Heart left ventricle (tissue), 16 donors: ENCODE data around the gene SNW1. TPM values are rescaled to one million over a fixed set of nuclear protein-coding genes. Genes with fewer than 3 reads are reported as not detected.
A peak's percentile ranks its signal among the peaks of the same experiment; 100 is the strongest.
"Not testable (repeated sequence)": the region's sequence is repeated elsewhere in the genome, so short reads cannot be mapped to it uniquely, and the experiment has no call there.

ENCODE experiments used
- ATAC-seq, 4 donors: fragments of 200-7000 bp; cut with Tn5 transposase; one replicate each; pipeline ENCODE4 v1.9.1; 2020 to 2022; ENCODE audit warnings: moderate library complexity in 4 of 4, mild to moderate bottlenecking in 3 of 4, moderate number of reproducible peaks in 1 of 4
- DNase-seq, 5 donors: peaks; one replicate each; pipeline ENCODE4 v3.0.0-alpha.2; 2020
- H3K27ac ChIP-seq, 12 donors: fragments of 200-600 bp; sonication (generic) in 4 of 12; one replicate each; pipeline versions ENCODE4 v1.5.0 to v1.8.0; 2016 to 2022; ENCODE audit warnings: mild to moderate bottlenecking in 2 of 12
- H3K27me3 ChIP-seq, 9 donors: fragments of 200-600 bp; sonication (generic) in 2 of 9; one replicate each; pipeline versions ENCODE4 v1.5.1 to v1.8.0; 2016 to 2022; ENCODE audit warnings: mild to moderate bottlenecking in 3 of 9
- H3K36me3 ChIP-seq, 9 donors: fragments of 200-600 bp; sonication (generic) in 2 of 9; one replicate each; pipeline versions ENCODE4 v1.5.0 to v1.8.0; 2018 to 2022; ENCODE audit warnings: mild to moderate bottlenecking in 2 of 9
- H3K4me1 ChIP-seq, 12 donors: fragments of 200-600 bp; sonication (generic) in 4 of 12; one replicate each; pipeline versions ENCODE4 v1.5.0 to v1.8.0; 2016 to 2022; ENCODE audit warnings: mild to moderate bottlenecking in 3 of 12
- H3K4me3 ChIP-seq, 12 donors: fragments of 200-600 bp; sonication (generic) in 4 of 12; one replicate each; pipeline versions ENCODE4 v1.5.0 to v1.8.0; 2017 to 2022; ENCODE audit warnings: mild to moderate bottlenecking in 9 of 12, moderate library complexity in 4 of 12
- H3K9me3 ChIP-seq, 12 donors: fragments of 200-600 bp; sonication (generic) in 4 of 12; one replicate each; pipeline versions ENCODE4 v1.5.0 to v1.8.0; 2016 to 2022; ENCODE audit warnings: mild to moderate bottlenecking in 1 of 12
- CTCF ChIP-seq, 12 donors: fragments of 200-600 bp; sonication (generic) in 4 of 12; IDR thresholded peaks; one replicate each; pipeline versions ENCODE4 v1.5.0 to v1.8.0; 2018 to 2022; ENCODE audit warnings: antibody characterized with exemption in 12 of 12, mild to moderate bottlenecking in 5 of 12
- POLR2A ChIP-seq, 2 donors: fragments of 450-650 bp; IDR thresholded peaks; one replicate each; pipeline ENCODE4 v1.6.1; 2017; ENCODE audit warnings: antibody characterized with exemption in 2 of 2, mild to moderate bottlenecking in 2 of 2, moderate library complexity in 2 of 2
- WGBS, 4 donors: extraction: QIAGEN DNeasy Blood & Tissue Kit in 2 of 4; methylation state at CpG; one replicate each; pipeline versions ENCODE4 v1.1.5 to v1.1.7; 2013 to 2018; 5-methylcytosine and 5-hydroxymethylcytosine counted together
- intact Hi-C, 10 donors: fragments of 100-400 bp; cut with DNase I; formaldehyde crosslinking; loops; one replicate each; pipeline versions ENCODE4 v1.11.1 to v1.14.2; 2022
- polyA plus RNA-seq, 2 donors: library from polyadenylated mRNA; stranded (reverse); fragments of 200-250 nt; gene quantifications; one replicate each; pipeline ENCODE4 v1.2.3, GENCODE V29; 2013
- total RNA-seq, 9 donors: library from RNA; depleted of rRNA in 2 of 9; stranded (reverse); fragments of >200 nt in 2 of 9; fragmentation: NEBNext Ultra II Directional in 3 of 9; extraction: Animal tissue kit (Norgen Biotek cat#: 25700) in 3 of 9; gene quantifications; one replicate each; pipeline versions ENCODE4 v1.1.0 to v1.2.4, GENCODE V29; 2016 to 2023
- donor health status: ischemic (EF 13 %, LVEDD 7.1; RV severe dilation, severe dysfunction).
- donor health status: healthy with polysubstance abuse.
- donor health status: DM: no; HTN: yes; CAD: no.
- donor health status: DM: no; HTN: no; CAD: no.
- donor health status: ischemic (EF 25% LVEDD 6.9; RV normal size, moderate dysfunction).
- donor health status: ischemic (EF 25% LVEDD 5.7; RV mildly dilated, moderate dysfunction).
- donor health status: healthy.
- donor health status: DM: yes; HTN: yes; CAD: no.
- donor health status: ischemic (EF 35%, LVEDD 5.7; RV mildly dilated, moderate dysfunction).
- donor health status: nonischemic (EF 11% LVEDD 7.7; RV severe dilation, severe dysfunction).
- donor health status: DM: yes; HTN: yes; CAD: no.
- donor health status: PGD.
- donor health status: ischemic (EF 29% LVEDD 5.4; RV normal size, mild dysfunction).
- donor health status: nonischemic (EF 23%, LVEDD 6.1; RV moderate dilation, normal function).

SNW1 gene
- total and polyA plus RNA-seq, 11 donors, result 25.8 to 67.3 (median 47.0) TPM

- 84 to 88% (median 87%) methylated on average over 6 of the region's 6 CpGs for WGBS, 4 donors
- Histone ChIP-seq H3K4me3 (no peak overlapping the region), H3K27ac (no peak overlapping the region), H3K27me3 (no peaks in the 10 kb centered on the region), H3K9me3 (no peaks in the 10 kb centered on the region), H3K4me1 (peaks cover 0 to 7% (median under 1%) of the 10 kb centered on the region in 12 donors), H3K36me3 (no peaks in the 10 kb centered on the region)
- intact Hi-C loops, result loop anchor here in 1 of 10 donors (10.0 kb wide), 1 partner anchor 151 kb away; no protein-coding TSS in a partner anchor
- DNase-seq (no peak), ATAC-seq (no peak)
- no peak for TF ChIP-seq CTCF (IDR thresholded peaks at IDR 0.05)
- no peak for TF ChIP-seq POLR2A (IDR thresholded peaks at IDR 0.05)
These were observed 44.8 kb upstream of the SNW1 start for GRCh38 chr14:77805706-77806105.

GRCh38 chr14:77804592-77804991, 43.6 kb upstream of the SNW1 start:
- no peak for ATAC-seq
- H3K27me3 ChIP-seq, result no peaks in the 10 kb centered on the region
- WGBS, 4 donors, result 62 to 67% (median 65%) methylated on average over 6 of the region's 6 CpGs
- DNase-seq, result no peak
- no peak overlapping the region for H3K27ac ChIP-seq
- intact Hi-C loops, result loop anchor here in 2 of 10 donors (5.0 to 10.0 kb wide), 2 partner anchors 42 to 150 kb away; partner anchors contain the start of gene SNW1 (in 1 of the 2)
- peaks cover 0 to 13% (median 6%) of the 10 kb centered on the region in 12 donors for H3K4me1 ChIP-seq
- H3K9me3 ChIP-seq, result no peaks in the 10 kb centered on the region
- H3K4me3 ChIP-seq, result no peak overlapping the region
- TF ChIP-seq CTCF (IDR thresholded peaks at IDR 0.05) (peak in 3 of 12 donors; percentile 16 to 21 (median 20)), POLR2A (IDR thresholded peaks at IDR 0.05) (no peak)
- H3K36me3 ChIP-seq, result no peaks in the 10 kb centered on the region

GRCh38 chr14:77800814-77801213, 39.9 kb upstream of the SNW1 start:
- DNase-seq, result no peak
- no peak for TF ChIP-seq POLR2A (IDR thresholded peaks at IDR 0.05)
- TF ChIP-seq CTCF (IDR thresholded peaks at IDR 0.05), result no peak
- intact Hi-C loops, result loop anchor here in 4 of 10 donors (1.0 to 10.0 kb wide), 5 partner anchors 39 to 146 kb away; partner anchors contain the start of gene SNW1 (in 3 of the 4)
- Histone ChIP-seq H3K36me3 (no peaks in the 10 kb centered on the region), H3K9me3 (no peaks in the 10 kb centered on the region), H3K4me3 (peak overlapping the region in 11 of 12 donors; percentile 75 to 100 (median 82)), H3K27me3 (no peaks in the 10 kb centered on the region), H3K4me1 (peaks cover 0 to 16% (median 7%) of the 10 kb centered on the region in 12 donors), H3K27ac (peak overlapping the region in 11 of 12 donors; percentile 88 to 98 (median 93))
- ATAC-seq, result no peak
- WGBS, 4 donors, result 84 to 97% (median 88%) methylated on average over 1 of the region's 1 CpG

GRCh38 chr14:77799863-77800730, 39.1 kb upstream of the SNW1 start, which contains the start of gene ADCK1:
TSS of gene ADCK1 (plus strand) at chr14:77800109. CDS start at chr14:77818979, 18,870 bp downstream.
- Histone ChIP-seq H3K4me3 (peak within 1 kb of the TSS; percentile 56 to 100 (median 82)), H3K9me3 (no peaks in the 10 kb centered on the region), H3K4me1 (peaks cover 0 to 16% (median 7%) of the 10 kb centered on the region in 12 donors), H3K27ac (peak within 1 kb of the TSS; percentile 72 to 98 (median 92)), H3K36me3 (no peaks in the 10 kb centered on the region), H3K27me3 (no peaks in the 10 kb centered on the region)
- peak in 8 of 12 donors; percentile 7 to 51 (median 32) for TF ChIP-seq CTCF (IDR thresholded peaks at IDR 0.05)
- peak in 1 of 2 donors; percentile 78 for TF ChIP-seq POLR2A (IDR thresholded peaks at IDR 0.05)
- intact Hi-C loops, result loop anchor here in 4 of 10 donors (1.0 to 10.0 kb wide), 5 partner anchors 38 to 145 kb away; partner anchors contain the start of gene SNW1 (in 3 of the 4)
- peak; percentile 91 to 95 (median 94) for DNase-seq
- peak; percentile 92 to 98 (median 96) for ATAC-seq
- 1 to 2% (median 1%) methylated on average over 29 to 66 of the region's 66 CpGs for WGBS, 4 donors

GRCh38 chr14:77799456-77799855, 38.5 kb upstream of the SNW1 start:
- intact Hi-C loops, H3K27me3 ChIP-seq, H3K36me3 ChIP-seq, H3K9me3 ChIP-seq, ATAC-seq: not testable (repeated sequence)
- Histone ChIP-seq H3K4me1 (peaks cover 0 to 16% (median 7%) of the 10 kb centered on the region in 12 donors), H3K27ac (peak overlapping the region in 11 of 12 donors; percentile 88 to 98 (median 93)), H3K4me3 (peak overlapping the region; percentile 56 to 100 (median 82))
- peak in 1 of 5 donors; percentile 31 for DNase-seq
- 73 to 77% (median 77%) methylated on average over 13 of the region's 13 CpGs for WGBS, 4 donors
